A673 (cell line): ENCODE results near the gene NPC1L1. TPM values are rescaled to one million over a fixed set of nuclear protein-coding genes. Genes with fewer than 3 reads are reported as not detected.

Experiments
- BruUV-seq: library from RNA; stranded (reverse); fragments of 400-500 nt; replicated peaks from 2 replicates; lab custom pipeline; 2021; lab: Mats Ljungman, UMichigan
- CTCF ChIA-PET: fragments of 300-600 bp; sonication (Branson Sonifier 250); formaldehyde crosslinking; loops from one replicate; lab custom pipeline; 2022; ENCODE audit warnings: antibody characterized with exemption; lab: Charles Lee
- POLR2A ChIA-PET: fragments of 300-600 bp; sonication (Branson Sonifier 250); formaldehyde crosslinking; loops from one replicate; lab custom pipeline; 2022; ENCODE audit warnings: antibody characterized with exemption; ENCODE audit not compliant: low non-redundant PET; lab: Charles Lee
- DNase-seq: peaks from one replicate; pipeline ENCODE4 v3.0.0-alpha.2; 2015; ENCODE audit warnings: low spot score
- H3K27ac ChIP-seq: fragments of 200-600 bp; sonication (generic); 2 replicates; pipeline ENCODE4 v1.5.1; 2016; ENCODE audit warnings: mixed run types, low read depth, mild to moderate bottlenecking, mixed read lengths, antibody characterized with exemption, low read length; ENCODE audit not compliant: poor library complexity, severe bottlenecking
- H3K27me3 ChIP-seq: fragments of 200-600 bp; sonication (generic); replicated peaks from 2 replicates; pipeline ENCODE4 v1.6.1; 2017; ENCODE audit warnings: mixed run types, low read depth, mild to moderate bottlenecking, mixed read lengths, antibody characterized with exemption, low read length; ENCODE audit not compliant: insufficient read depth, poor library complexity
- H3K36me3 ChIP-seq: fragments of 200-600 bp; sonication (generic); 2 replicates; pipeline ENCODE4 v1.6.1; 2016; ENCODE audit warnings: mixed run types, mild to moderate bottlenecking, mixed read lengths, antibody characterized with exemption, low read length; ENCODE audit not compliant: insufficient read depth, poor library complexity, severe bottlenecking
- H3K4me1 ChIP-seq: fragments of 200-600 bp; sonication (generic); 2 replicates; pipeline ENCODE4 v1.6.1; 2017; ENCODE audit warnings: mixed run types, mild to moderate bottlenecking, mixed read lengths, antibody characterized with exemption, low read length; ENCODE audit not compliant: insufficient read depth, poor library complexity, severe bottlenecking
- H3K4me3 ChIP-seq: fragments of 200-600 bp; sonication (generic); 2 replicates; pipeline ENCODE4 v1.5.1; 2016; ENCODE audit warnings: low read depth, mixed run types, mild to moderate bottlenecking, mixed read lengths, low read length; ENCODE audit not compliant: poor library complexity, severe bottlenecking
- H3K9me3 ChIP-seq: fragments of 200-600 bp; sonication (generic); 2 replicates; pipeline ENCODE4 v1.6.1; 2016; ENCODE audit warnings: mixed run types, low read depth, mild to moderate bottlenecking, mixed read lengths, antibody characterized with exemption, low read length; ENCODE audit not compliant: poor library complexity, severe bottlenecking
- CTCF ChIP-seq: fragments of 300-800, 200-600 bp; sonication (generic); conservative IDR thresholded peaks from 2 replicates; pipeline ENCODE4 v1.5.1; 2017; ENCODE audit warnings: low read depth, mild to moderate bottlenecking, antibody characterized with exemption, low read length, moderate library complexity, mixed read lengths
- EZH2 ChIP-seq: fragments of 200-600 bp; sonication (generic); IDR thresholded peaks from 2 replicates; pipeline ENCODE4 v1.6.1; 2017; ENCODE audit warnings: borderline replicate concordance, low read depth, mild to moderate bottlenecking, mixed read lengths, antibody characterized with exemption, low read length; ENCODE audit not compliant: poor library complexity, severe bottlenecking
- intact Hi-C: fragments of 100-400 bp; cut with micrococcal nuclease; formaldehyde crosslinking; loops from one replicate; pipeline ENCODE4 v1.10.0; 2022; ENCODE audit not compliant: unreplicated experiment
- total RNA-seq: library from RNA; stranded (reverse); gene quantifications from 2 replicates; pipeline ENCODE4 v1.2.3, GENCODE V29; 2021

NPC1L1 gene
- total RNA-seq, 1 experiment from 2014 or later = not detected

DNA sequence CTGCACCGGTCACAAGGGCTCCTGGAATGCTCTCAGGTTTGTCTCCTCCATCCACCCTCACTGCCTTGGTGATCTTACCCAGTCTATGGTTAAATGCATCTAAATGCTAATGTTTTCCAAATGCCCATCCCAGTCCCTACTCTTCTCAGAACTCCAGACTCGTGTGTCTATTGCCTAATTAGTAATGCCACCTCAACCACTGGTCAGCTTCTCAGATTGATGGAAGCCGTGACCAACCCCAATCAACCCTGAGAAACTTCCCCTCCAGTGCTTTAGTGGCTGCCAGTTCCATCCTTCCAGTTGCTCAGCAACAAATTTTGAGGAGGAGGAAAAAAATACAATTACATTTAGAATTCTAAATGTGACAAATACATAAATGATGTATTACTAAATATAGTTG lies 69.3 kb downstream of the NPC1L1 start:
- no peak overlapping the region for H3K27ac ChIP-seq
- BruUV-seq = no TSS peak
- H3K27me3 ChIP-seq = no peaks in the 10 kb centered on the region
- intact Hi-C loops = no loop called here
- H3K9me3 ChIP-seq = no peaks in the 10 kb centered on the region
- no peak overlapping the region for H3K4me3 ChIP-seq
- DNase-seq = no peak
- peaks cover 41% of the 10 kb centered on the region for H3K36me3 ChIP-seq
- POLR2A ChIA-PET = no interaction called here
- CTCF ChIA-PET = no interaction called here
- TF ChIP-seq EZH2 (no peak), CTCF (no peak)
- H3K4me1 ChIP-seq = no peaks in the 10 kb centered on the region

- TF ChIP-seq EZH2 = no peak
- no peak for TF ChIP-seq CTCF
- Histone ChIP-seq H3K27ac (no peak overlapping the region), H3K4me3 (no peak overlapping the region), H3K36me3 (peaks cover 39% of the 10 kb centered on the region), H3K9me3 (no peaks in the 10 kb centered on the region), H3K4me1 (no peaks in the 10 kb centered on the region), H3K27me3 (no peaks in the 10 kb centered on the region)
- CTCF ChIA-PET = no interaction called here
- POLR2A ChIA-PET = no interaction called here
- no peak for DNase-seq
- no TSS peak for BruUV-seq
- intact Hi-C loops = no loop called here
Observed at GRCh38 chr7:44471436-44471835, 69.7 kb downstream of the NPC1L1 start.

GRCh38 chr7:44470628-44471245 lies 70.4 kb downstream of the NPC1L1 start:
- CTCF ChIA-PET = no interaction called here
- H3K4me3 ChIP-seq = no peak overlapping the region
- POLR2A ChIA-PET = no interaction called here
- H3K27ac ChIP-seq = no peak overlapping the region
- BruUV-seq = no TSS peak
- peaks cover 35% of the 10 kb centered on the region for H3K36me3 ChIP-seq
- H3K9me3 ChIP-seq = no peaks in the 10 kb centered on the region
- DNase-seq = no peak
- TF ChIP-seq EZH2 (no peak), CTCF (no peak)
- intact Hi-C loops = no loop called here
- H3K27me3 ChIP-seq = no peaks in the 10 kb centered on the region
- H3K4me1 ChIP-seq = no peaks in the 10 kb centered on the region
